Astrocyte of the spinal cord (primary cell): ENCODE results near the gene CELA1.

Experiments used
- DNase-seq: peaks from one replicate; pipeline ENCODE4 v3.0.0; 2011; ENCODE audit warnings: low read depth, low spot score
- H3K4me3 ChIP-seq: 2 replicates; pipeline ENCODE4 v1.5.1; 2011; ENCODE audit warnings: low read depth, mild to moderate bottlenecking, low read length, moderate library complexity
- CTCF ChIP-seq: IDR thresholded peaks from 2 replicates; pipeline ENCODE4 v1.5.1; 2012; ENCODE audit warnings: low read depth, mild to moderate bottlenecking, low read length, inconsistent platforms
- in situ Hi-C: cut with HindIII; loops from 2 replicates; pipeline ENCODE4 v1.10.0; 2017; ENCODE audit warnings: low sequenced_read_pairs

The CELA1 gene

GRCh38 chr12:51281202-51281924, 65.1 kb downstream of the CELA1 start:
- no peak overlapping the region for H3K4me3 ChIP-seq
- peak; percentile 47 for DNase-seq
- no peak for TF ChIP-seq CTCF
- in situ Hi-C loops = no loop called here
